H1 (cell line): ENCODE measurements around the gene YPEL5. TPM values are rescaled to one million over a fixed set of nuclear protein-coding genes. Genes with fewer than 3 reads are reported as not detected.

ENCODE experiments used
- BACH1 ChIP-seq: IDR thresholded peaks from 2 replicates; pipeline ENCODE4 v1.6.1; 2012; ENCODE audit warnings: low read length, improper control_type of control experiment
- CEBPB ChIP-seq: IDR thresholded peaks from 2 replicates; pipeline ENCODE4 v1.6.1; 2012; ENCODE audit warnings: low read depth, low read length
- KDM1A ChIP-seq: fragments of 200-600, 300-600 bp; sonication (generic); IDR thresholded peaks from 2 replicates; pipeline ENCODE4 v1.7.1; 2016; ENCODE audit warnings: mild to moderate bottlenecking, low read length, borderline replicate concordance
- RAD21 ChIP-seq, 2 experiments: IDR thresholded peaks in 1 of 2; conservative IDR thresholded peaks in 1 of 2; 2 replicates each; pipeline ENCODE4 v1.6.1; 2011; ENCODE audit warnings: low read depth in 2 of 2, low read length in 2 of 2, improper control_type of control experiment in 1 of 2, inconsistent platforms in 1 of 2, mild to moderate bottlenecking in 1 of 2, moderate library complexity in 1 of 2
- TAF7 ChIP-seq: optimal IDR thresholded peaks from 2 replicates; pipeline ENCODE3; 2011; ENCODE audit warnings: low read depth, mild to moderate bottlenecking, inconsistent platforms, low read length, moderate library complexity, borderline replicate concordance
- YY1 ChIP-seq: IDR thresholded peaks from 2 replicates; pipeline ENCODE4 v1.6.1; 2011; ENCODE audit warnings: low read depth, mild to moderate bottlenecking, low read length
- polyA plus RNA-seq, 7 experiments: library from polyadenylated mRNA; depleted of rRNA in 3 of 7; stranded (reverse) in 5 of 7; unstranded in 2 of 7; fragments of >200 nt in 5 of 7; fragments of 200-250 nt in 2 of 7; gene quantifications; 1 replicate in 5 of 7; 2 replicates in 1 of 7; 4 replicates in 1 of 7; pipeline versions ENCODE4 v1.2.1 to v1.2.3, GENCODE V29; 2011 to 2013; ENCODE audit warnings: missing spikeins in 2 of 7, mixed read lengths in 2 of 7
- total RNA-seq: library from RNA; stranded (reverse); fragmentation: NEBNext Ultra II Directional; extraction: Animal tissue kit (Norgen Biotek cat#: 25700); gene quantifications from 2 replicates; pipeline ENCODE4 v1.2.1, GENCODE V29; 2021
- TF ChIP-seq, protein P1 (sequence below): fragments of 300-600 bp; sonication (generic); IDR thresholded peaks from 2 replicates; pipeline ENCODE4 v1.7.1; 2012; ENCODE audit warnings: low read length, moderate library complexity, mild to moderate bottlenecking, inconsistent platforms; ENCODE audit not compliant: insufficient replicate concordance
- TF ChIP-seq, protein P2 (sequence below): IDR thresholded peaks from 2 replicates; pipeline ENCODE4 v1.6.1; 2011; ENCODE audit warnings: low read depth, mild to moderate bottlenecking, low read length; ENCODE audit not compliant: insufficient read depth

The YPEL5 gene
- total and polyA plus RNA-seq, 2 of the 8 experiments (the other 6 are each of a cell fraction or from before 2014, with no cell fraction given), result 18.5 to 28.0 TPM

DNA sequence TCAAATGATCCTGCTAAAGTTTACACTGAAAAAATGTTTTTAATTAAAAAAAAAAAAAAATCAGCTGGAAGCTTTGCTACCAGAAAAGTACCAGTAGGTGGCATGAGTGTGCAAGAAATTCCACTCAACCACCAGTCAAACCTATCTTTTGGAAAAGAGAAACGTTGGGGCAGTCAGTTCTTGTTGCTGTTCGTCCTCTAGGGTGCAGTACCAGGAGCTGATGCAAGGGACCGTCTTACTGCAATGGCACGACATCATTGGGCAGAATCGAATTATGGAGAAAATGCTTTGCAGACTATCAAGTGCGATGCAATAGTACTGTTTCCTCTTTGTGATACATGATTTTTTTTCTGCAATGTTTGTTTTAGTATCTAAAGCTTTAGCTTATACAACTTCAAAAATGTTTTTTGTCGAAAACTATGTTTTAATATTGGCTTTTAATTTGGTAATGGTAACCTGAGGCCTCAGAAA, 18.3 kb downstream of the YPEL5 start (continued):
- TF ChIP-seq, protein P1, sequence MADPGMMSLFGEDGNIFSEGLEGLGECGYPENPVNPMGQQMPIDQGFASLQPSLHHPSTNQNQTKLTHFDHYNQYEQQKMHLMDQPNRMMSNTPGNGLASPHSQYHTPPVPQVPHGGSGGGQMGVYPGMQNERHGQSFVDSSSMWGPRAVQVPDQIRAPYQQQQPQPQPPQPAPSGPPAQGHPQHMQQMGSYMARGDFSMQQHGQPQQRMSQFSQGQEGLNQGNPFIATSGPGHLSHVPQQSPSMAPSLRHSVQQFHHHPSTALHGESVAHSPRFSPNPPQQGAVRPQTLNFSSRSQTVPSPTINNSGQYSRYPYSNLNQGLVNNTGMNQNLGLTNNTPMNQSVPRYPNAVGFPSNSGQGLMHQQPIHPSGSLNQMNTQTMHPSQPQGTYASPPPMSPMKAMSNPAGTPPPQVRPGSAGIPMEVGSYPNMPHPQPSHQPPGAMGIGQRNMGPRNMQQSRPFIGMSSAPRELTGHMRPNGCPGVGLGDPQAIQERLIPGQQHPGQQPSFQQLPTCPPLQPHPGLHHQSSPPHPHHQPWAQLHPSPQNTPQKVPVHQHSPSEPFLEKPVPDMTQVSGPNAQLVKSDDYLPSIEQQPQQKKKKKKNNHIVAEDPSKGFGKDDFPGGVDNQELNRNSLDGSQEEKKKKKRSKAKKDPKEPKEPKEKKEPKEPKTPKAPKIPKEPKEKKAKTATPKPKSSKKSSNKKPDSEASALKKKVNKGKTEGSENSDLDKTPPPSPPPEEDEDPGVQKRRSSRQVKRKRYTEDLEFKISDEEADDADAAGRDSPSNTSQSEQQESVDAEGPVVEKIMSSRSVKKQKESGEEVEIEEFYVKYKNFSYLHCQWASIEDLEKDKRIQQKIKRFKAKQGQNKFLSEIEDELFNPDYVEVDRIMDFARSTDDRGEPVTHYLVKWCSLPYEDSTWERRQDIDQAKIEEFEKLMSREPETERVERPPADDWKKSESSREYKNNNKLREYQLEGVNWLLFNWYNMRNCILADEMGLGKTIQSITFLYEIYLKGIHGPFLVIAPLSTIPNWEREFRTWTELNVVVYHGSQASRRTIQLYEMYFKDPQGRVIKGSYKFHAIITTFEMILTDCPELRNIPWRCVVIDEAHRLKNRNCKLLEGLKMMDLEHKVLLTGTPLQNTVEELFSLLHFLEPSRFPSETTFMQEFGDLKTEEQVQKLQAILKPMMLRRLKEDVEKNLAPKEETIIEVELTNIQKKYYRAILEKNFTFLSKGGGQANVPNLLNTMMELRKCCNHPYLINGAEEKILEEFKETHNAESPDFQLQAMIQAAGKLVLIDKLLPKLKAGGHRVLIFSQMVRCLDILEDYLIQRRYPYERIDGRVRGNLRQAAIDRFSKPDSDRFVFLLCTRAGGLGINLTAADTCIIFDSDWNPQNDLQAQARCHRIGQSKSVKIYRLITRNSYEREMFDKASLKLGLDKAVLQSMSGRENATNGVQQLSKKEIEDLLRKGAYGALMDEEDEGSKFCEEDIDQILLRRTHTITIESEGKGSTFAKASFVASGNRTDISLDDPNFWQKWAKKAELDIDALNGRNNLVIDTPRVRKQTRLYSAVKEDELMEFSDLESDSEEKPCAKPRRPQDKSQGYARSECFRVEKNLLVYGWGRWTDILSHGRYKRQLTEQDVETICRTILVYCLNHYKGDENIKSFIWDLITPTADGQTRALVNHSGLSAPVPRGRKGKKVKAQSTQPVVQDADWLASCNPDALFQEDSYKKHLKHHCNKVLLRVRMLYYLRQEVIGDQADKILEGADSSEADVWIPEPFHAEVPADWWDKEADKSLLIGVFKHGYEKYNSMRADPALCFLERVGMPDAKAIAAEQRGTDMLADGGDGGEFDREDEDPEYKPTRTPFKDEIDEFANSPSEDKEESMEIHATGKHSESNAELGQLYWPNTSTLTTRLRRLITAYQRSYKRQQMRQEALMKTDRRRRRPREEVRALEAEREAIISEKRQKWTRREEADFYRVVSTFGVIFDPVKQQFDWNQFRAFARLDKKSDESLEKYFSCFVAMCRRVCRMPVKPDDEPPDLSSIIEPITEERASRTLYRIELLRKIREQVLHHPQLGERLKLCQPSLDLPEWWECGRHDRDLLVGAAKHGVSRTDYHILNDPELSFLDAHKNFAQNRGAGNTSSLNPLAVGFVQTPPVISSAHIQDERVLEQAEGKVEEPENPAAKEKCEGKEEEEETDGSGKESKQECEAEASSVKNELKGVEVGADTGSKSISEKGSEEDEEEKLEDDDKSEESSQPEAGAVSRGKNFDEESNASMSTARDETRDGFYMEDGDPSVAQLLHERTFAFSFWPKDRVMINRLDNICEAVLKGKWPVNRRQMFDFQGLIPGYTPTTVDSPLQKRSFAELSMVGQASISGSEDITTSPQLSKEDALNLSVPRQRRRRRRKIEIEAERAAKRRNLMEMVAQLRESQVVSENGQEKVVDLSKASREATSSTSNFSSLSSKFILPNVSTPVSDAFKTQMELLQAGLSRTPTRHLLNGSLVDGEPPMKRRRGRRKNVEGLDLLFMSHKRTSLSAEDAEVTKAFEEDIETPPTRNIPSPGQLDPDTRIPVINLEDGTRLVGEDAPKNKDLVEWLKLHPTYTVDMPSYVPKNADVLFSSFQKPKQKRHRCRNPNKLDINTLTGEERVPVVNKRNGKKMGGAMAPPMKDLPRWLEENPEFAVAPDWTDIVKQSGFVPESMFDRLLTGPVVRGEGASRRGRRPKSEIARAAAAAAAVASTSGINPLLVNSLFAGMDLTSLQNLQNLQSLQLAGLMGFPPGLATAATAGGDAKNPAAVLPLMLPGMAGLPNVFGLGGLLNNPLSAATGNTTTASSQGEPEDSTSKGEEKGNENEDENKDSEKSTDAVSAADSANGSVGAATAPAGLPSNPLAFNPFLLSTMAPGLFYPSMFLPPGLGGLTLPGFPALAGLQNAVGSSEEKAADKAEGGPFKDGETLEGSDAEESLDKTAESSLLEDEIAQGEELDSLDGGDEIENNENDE, result peak; percentile 41
- TF ChIP-seq YY1, result peak; percentile 53; the same call in 1 of the 2 replicates
- TF ChIP-seq, protein P2, sequence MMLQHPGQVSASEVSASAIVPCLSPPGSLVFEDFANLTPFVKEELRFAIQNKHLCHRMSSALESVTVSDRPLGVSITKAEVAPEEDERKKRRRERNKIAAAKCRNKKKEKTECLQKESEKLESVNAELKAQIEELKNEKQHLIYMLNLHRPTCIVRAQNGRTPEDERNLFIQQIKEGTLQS, result peak; percentile 58; the same call in 1 of the 2 replicates
- peak; percentile 23 for TF ChIP-seq TAF7
- TF ChIP-seq RAD21 (IDR thresholded peaks at IDR 0.05 in 1 of 2, conservative IDR thresholded peaks at IDR 0.05 in 1 of 2; ENCODE audit: low read depth in 2 of 2, low read length in 2 of 2), result peak; percentile 89 to 91
- TF ChIP-seq KDM1A, result 0 out of 2 replicates have a peak, but pooled peaks have one; percentile 17
- TF ChIP-seq BACH1, result no peak
- peak; percentile 73 for TF ChIP-seq CEBPB
